ENCODE results near the gene DCC. TPM values are rescaled to one million over a fixed set of nuclear protein-coding genes. Genes with fewer than 3 reads are reported as not detected.

The DCC gene
- polyA plus RNA-seq, 1 of the 3 experiments (the other 2 are of a cell fraction), result 0.20 TPM

DNA sequence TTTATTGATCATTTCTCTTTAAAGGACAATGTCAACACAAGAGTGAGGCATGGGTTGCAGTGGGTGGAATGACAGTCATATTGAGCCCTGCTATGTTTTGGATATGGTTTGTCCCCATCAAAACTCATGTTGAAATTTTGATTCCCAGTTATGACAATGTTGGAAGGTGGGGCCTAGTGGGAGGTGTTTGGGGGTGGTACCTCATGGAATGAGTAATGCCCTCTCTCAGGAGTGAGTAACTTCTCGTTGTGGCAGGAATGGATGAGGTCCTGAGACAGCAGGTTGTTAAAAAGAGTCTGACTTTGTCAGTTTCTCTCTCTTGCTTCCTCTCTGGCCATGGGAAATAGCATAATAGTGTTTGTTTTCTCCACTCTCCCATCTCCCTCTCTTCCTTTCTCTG lies 345.3 kb downstream of the DCC start:
- Histone ChIP-seq H3K9me2 (no peaks in the 10 kb centered on the region), H3K4me1 (ENCODE audit: control insufficient read depth in 1 of 2, insufficient read depth in 2 of 2, low read depth in 1 of 2, low read length in 1 of 2) (peaks cover 0 to 14% of the 10 kb centered on the region in 2 experiments; a peak in 1 of 4 replicates), H3K4me2 (no peak overlapping the region), H4K20me1 (ENCODE audit: insufficient read depth) (no peaks in the 10 kb centered on the region), H3K9ac (no peak overlapping the region), H3K4me3 (ENCODE audit: low read depth in 2 of 2, low read length in 1 of 2) (no peak overlapping the region), H3K27me3 (ENCODE audit: insufficient read depth) (no peaks in the 10 kb centered on the region), H2AFZ (ENCODE audit: low read depth) (no peak overlapping the region), H3K27ac (ENCODE audit: low read depth in 2 of 2, low read length in 1 of 2) (no peak overlapping the region), H3F3A (replicated peaks; ENCODE audit: insufficient read depth) (no peaks in the 10 kb centered on the region), H3K79me2 (ENCODE audit: insufficient read depth) (no peaks in the 10 kb centered on the region), H3K9me3 (no peaks in the 10 kb centered on the region), H3K36me3 (replicated peaks in 1 of 2; ENCODE audit: control insufficient read depth in 1 of 2, insufficient read depth in 2 of 2, low read length in 1 of 2) (no peaks in the 10 kb centered on the region)
- ChIA-PET CTCF (interaction anchor here (0.6 kb wide), 1 partner anchor 10 kb away, joined by 3 read pairs; no protein-coding TSS in a partner anchor), POLR2A (no interaction called here)
- 20% methylated on average over 1 of the region's 1 CpG for WGBS (ENCODE audit: low lambda C conversion rate)
- no peak for DNase-seq
- TF ChIP-seq MXI1 (IDR thresholded peaks at IDR 0.05; ENCODE audit: low read depth, low read length), result no peak
- TF ChIP-seq EP300 (IDR thresholded peaks at IDR 0.05; ENCODE audit: borderline replicate concordance in 1 of 2, low read depth in 1 of 2, low read length in 1 of 2), result no peak
- TF ChIP-seq, protein P1, sequence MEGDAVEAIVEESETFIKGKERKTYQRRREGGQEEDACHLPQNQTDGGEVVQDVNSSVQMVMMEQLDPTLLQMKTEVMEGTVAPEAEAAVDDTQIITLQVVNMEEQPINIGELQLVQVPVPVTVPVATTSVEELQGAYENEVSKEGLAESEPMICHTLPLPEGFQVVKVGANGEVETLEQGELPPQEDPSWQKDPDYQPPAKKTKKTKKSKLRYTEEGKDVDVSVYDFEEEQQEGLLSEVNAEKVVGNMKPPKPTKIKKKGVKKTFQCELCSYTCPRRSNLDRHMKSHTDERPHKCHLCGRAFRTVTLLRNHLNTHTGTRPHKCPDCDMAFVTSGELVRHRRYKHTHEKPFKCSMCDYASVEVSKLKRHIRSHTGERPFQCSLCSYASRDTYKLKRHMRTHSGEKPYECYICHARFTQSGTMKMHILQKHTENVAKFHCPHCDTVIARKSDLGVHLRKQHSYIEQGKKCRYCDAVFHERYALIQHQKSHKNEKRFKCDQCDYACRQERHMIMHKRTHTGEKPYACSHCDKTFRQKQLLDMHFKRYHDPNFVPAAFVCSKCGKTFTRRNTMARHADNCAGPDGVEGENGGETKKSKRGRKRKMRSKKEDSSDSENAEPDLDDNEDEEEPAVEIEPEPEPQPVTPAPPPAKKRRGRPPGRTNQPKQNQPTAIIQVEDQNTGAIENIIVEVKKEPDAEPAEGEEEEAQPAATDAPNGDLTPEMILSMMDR (IDR thresholded peaks at IDR 0.05), result no peak
- no peak for TF ChIP-seq RFX5 (IDR thresholded peaks at IDR 0.05; ENCODE audit: low read length)
- TF ChIP-seq GABPA (IDR thresholded peaks at IDR 0.05; ENCODE audit: low read depth), result no peak
- TF ChIP-seq JUND (IDR thresholded peaks at IDR 0.05), result no peak
- TF ChIP-seq, protein P2, sequence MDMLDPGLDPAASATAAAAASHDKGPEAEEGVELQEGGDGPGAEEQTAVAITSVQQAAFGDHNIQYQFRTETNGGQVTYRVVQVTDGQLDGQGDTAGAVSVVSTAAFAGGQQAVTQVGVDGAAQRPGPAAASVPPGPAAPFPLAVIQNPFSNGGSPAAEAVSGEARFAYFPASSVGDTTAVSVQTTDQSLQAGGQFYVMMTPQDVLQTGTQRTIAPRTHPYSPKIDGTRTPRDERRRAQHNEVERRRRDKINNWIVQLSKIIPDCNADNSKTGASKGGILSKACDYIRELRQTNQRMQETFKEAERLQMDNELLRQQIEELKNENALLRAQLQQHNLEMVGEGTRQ (IDR thresholded peaks at IDR 0.05; ENCODE audit: borderline replicate concordance, low read depth, low read length), result no peak
- TF ChIP-seq FOSL2 (IDR thresholded peaks at IDR 0.05; ENCODE audit: borderline replicate concordance, low read depth), result no peak
- TF ChIP-seq, protein P3, sequence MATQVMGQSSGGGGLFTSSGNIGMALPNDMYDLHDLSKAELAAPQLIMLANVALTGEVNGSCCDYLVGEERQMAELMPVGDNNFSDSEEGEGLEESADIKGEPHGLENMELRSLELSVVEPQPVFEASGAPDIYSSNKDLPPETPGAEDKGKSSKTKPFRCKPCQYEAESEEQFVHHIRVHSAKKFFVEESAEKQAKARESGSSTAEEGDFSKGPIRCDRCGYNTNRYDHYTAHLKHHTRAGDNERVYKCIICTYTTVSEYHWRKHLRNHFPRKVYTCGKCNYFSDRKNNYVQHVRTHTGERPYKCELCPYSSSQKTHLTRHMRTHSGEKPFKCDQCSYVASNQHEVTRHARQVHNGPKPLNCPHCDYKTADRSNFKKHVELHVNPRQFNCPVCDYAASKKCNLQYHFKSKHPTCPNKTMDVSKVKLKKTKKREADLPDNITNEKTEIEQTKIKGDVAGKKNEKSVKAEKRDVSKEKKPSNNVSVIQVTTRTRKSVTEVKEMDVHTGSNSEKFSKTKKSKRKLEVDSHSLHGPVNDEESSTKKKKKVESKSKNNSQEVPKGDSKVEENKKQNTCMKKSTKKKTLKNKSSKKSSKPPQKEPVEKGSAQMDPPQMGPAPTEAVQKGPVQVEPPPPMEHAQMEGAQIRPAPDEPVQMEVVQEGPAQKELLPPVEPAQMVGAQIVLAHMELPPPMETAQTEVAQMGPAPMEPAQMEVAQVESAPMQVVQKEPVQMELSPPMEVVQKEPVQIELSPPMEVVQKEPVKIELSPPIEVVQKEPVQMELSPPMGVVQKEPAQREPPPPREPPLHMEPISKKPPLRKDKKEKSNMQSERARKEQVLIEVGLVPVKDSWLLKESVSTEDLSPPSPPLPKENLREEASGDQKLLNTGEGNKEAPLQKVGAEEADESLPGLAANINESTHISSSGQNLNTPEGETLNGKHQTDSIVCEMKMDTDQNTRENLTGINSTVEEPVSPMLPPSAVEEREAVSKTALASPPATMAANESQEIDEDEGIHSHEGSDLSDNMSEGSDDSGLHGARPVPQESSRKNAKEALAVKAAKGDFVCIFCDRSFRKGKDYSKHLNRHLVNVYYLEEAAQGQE (IDR thresholded peaks at IDR 0.05; ENCODE audit: low read depth, low read length), result no peak
- no peak for TF ChIP-seq EZH2phosphoT487 (IDR thresholded peaks at IDR 0.05; ENCODE audit: borderline replicate concordance, low read depth)
- no peak for TF ChIP-seq TEAD4 (IDR thresholded peaks at IDR 0.05; ENCODE audit: borderline replicate concordance, insufficient read depth)
- no peak for TF ChIP-seq TCF12 (IDR thresholded peaks at IDR 0.05)
- no peak for TF ChIP-seq NFIC (IDR thresholded peaks at IDR 0.05; ENCODE audit: borderline replicate concordance)
- TF ChIP-seq, protein P4, sequence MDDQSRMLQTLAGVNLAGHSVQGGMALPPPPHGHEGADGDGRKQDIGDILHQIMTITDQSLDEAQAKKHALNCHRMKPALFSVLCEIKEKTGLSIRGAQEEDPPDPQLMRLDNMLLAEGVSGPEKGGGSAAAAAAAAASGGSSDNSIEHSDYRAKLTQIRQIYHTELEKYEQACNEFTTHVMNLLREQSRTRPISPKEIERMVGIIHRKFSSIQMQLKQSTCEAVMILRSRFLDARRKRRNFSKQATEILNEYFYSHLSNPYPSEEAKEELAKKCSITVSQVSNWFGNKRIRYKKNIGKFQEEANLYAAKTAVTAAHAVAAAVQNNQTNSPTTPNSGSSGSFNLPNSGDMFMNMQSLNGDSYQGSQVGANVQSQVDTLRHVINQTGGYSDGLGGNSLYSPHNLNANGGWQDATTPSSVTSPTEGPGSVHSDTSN (IDR thresholded peaks at IDR 0.05), result no peak
- TF ChIP-seq RCOR1 (IDR thresholded peaks at IDR 0.05; ENCODE audit: low read length), result no peak
- no peak for TF ChIP-seq FOXJ3 (CRISPR knock-in tag; IDR thresholded peaks at IDR 0.05)
- TF ChIP-seq FOXM1 (IDR thresholded peaks at IDR 0.05; ENCODE audit: low read depth), result no peak
- TF ChIP-seq GATA2 (CRISPR knock-in tag; IDR thresholded peaks at IDR 0.05), result no peak
- no peak for TF ChIP-seq ELF1 (IDR thresholded peaks at IDR 0.05)
